ENCODE data around the gene EXPH5.

EXPH5 gene

DNA sequence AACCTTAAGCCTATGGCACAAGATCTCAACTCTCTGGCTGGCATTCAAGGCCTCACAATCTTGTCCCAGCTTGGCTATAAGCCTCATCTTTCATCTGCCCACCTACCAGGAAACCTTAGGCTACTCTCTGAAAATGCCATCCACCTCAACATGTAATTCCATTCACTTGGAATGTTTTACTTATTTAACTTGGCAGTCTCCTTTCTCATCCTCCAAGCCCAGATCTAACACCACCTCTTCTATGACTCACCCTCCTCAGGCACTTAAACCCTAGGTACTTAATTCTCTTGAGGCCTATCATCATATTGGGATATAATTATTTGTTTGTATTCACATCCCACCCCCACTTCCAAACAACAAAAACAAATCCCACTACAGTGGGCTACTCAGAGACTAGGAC lies 110.4 kb downstream of the EXPH5 start:
- in situ Hi-C loops (cut with MboI; ENCODE audit: low sequenced_read_pairs): no loop called here

DNA sequence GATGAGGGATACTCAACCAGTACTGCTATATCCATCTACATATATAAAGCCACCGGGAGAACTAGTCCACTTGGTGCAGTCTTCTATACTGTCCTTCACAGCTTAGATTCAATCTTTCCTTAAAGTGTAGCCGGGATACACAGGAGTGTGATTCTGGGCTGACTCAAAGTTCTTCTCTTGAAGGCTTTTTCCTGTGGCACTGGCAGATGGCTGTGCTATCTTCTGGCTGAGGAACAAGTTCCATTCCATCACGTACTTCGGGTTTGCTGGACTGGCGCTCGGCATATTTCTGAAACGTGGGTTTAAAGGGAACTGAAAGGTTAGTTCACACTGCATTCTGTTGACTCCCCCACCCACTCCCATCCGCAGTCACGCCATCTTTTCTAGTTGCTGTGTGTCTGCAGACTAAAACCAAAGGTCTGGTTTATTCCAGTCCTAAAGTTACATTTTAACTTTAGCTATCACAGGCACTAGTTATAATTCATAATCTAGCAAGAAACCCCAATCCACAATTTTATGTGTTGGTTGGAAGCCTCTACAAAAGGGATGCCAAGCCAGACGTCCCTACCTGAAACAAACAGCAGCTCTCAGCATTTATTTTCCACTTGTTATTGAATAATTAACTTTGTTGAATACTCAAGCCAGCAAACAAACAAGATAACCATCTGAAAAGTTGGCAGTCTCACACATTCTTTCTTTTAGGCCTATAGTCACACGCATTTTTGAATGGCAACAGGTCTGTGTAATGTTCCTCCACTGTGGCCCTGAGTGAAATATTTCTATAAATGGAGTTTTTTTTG lies 118.7 kb downstream of the EXPH5 start:
- in situ Hi-C loops (cut with MboI; ENCODE audit: low sequenced_read_pairs): no loop called here

DNA sequence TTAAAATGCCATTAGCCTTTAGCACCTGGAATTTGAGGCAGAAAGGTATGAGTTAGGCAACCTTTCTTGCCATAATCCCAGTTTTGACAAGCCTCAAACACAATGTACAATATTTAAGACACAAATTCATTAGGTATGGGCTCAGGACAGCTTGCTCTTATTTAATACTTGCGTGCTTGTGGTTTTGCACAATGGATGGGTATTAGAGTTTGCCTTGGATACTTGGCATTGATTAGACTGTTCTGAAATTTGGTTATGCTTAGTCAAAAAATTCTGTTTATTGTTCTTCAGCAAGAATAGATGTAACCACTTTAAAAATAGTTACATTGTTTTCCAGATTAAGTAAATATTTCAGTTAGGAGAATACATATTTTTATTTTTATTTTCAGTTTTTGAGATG lies 120.9 kb downstream of the EXPH5 start:
- in situ Hi-C loops (cut with MboI; ENCODE audit: low sequenced_read_pairs): no loop called here

DNA sequence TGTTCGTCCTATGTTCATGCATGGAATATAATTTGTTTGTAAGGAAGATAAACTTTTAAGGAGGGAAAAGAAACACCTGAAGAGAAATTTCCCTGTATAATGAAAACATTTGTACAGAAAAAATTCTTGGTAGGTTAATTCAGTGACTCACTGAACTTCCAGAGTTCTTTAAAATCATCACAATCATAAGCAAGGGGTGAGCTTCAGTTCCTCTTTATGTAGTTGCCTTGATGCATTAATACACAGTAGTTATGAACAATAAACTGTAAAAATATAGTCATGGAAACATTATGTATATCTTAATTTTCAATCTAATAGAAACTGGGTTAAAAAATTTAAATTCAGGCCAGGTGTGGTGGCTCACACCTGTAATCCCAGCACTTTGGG lies 125.1 kb downstream of the EXPH5 start:
- in situ Hi-C loops (cut with MboI; ENCODE audit: low sequenced_read_pairs): no loop called here

DNA sequence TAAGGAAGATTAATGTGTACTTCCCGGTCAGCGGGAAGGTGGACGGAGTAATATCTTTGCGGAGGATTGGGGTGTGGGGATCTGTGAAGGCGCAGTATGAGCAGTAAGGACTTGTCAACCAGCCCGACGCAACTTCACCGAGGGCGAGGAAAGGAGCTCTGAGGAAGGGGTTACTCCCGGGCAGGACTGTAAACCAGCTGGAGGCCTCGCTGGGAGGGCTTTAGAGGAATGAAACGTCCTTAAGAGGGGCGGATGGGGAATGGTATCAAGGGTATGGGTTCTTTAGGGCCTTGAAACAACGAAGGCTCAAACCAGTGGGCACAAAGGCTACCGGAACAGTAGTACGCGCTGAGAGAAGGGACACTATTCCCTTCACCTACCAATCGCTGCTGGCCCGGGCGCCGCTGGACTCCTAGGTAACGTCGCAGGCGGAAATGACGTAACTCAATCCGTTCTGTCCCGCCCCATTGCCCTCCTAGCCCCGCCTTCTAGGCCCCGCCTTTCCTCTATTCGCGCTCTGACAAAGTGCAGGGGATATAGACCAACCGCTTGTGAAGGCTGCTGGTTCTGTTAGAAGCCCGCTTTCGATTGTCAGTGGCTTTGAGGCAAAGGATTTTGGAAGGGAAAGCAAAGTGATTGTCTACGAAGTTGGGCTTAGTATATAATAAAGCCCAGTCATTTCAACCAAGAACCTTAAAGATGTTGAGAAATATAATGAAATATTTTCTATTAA lies 126.3 kb downstream of the EXPH5 start, which contains the start of gene C11orf65:
Gene C11orf65, minus strand, starts transcription at position 439 of the 733 bp plus-strand sequence. CDS start 5,970 bp downstream, outside the sequence.
- in situ Hi-C loops (cut with MboI; ENCODE audit: low sequenced_read_pairs): no loop called here

DNA sequence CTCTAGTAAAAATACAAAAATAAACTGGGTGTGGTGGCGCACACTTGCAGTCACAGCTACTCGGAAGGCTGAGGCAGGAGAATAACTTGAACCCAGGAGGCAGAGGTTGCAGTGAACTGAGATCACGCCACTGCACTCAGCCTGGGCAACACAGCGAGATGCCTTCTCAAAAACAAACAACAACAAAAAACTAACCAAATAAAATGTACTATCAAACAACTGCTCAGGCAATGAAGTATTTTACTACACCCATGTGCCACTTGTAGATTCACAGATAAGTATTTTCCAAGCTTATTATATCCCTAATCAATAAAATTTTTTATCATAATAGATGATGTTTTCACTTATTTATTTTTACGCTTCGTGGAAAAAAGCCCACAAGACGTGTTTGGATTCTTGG lies 127.2 kb downstream of the EXPH5 start:
- in situ Hi-C loops (cut with MboI; ENCODE audit: low sequenced_read_pairs): no loop called here

Data from HL-60/S4 treated with phorbol 12-myristate 13-acetate at 8.2 ng/mL for 4 days and 3 days (cell line).